Left cardiac atrium (tissue), 4 donors: ENCODE results near the gene LHX3. TPM values are rescaled to one million over a fixed set of nuclear protein-coding genes. Genes with fewer than 3 reads are reported as not detected.

Experiments
- ATAC-seq, 2 donors: fragments of 200-7000 bp; cut with Tn5 transposase; one replicate each; pipeline ENCODE4 v1.9.1; 2020; ENCODE audit warnings: mild to moderate bottlenecking in 2 of 2, moderate library complexity in 2 of 2
- DNase-seq: peaks from one replicate; pipeline ENCODE4 v3.0.0-alpha.2; 2020
- intact Hi-C, 2 donors: fragments of 100-400 bp; cut with DNase I; formaldehyde crosslinking; loops; one replicate each; pipeline versions ENCODE4 v1.14.1 to v1.15.1; 2022 to 2023
- total RNA-seq, 2 donors: library from RNA; stranded (reverse); fragmentation: NEBNext Ultra II Directional; extraction: Animal tissue kit (Norgen Biotek cat#: 25700); gene quantifications; one replicate each; pipeline ENCODE4 v1.2.1, GENCODE V29; 2021
- donor health status: DM: no; HTN: yes; CAD: no.
- donor health status: DM: no; HTN: yes; CAD: no; lungs with severe emphysema.
- donor health status: DM: yes; HTN: yes; CAD: no.
- donor health status: Dilated cardiomyopathy.

LHX3 gene
- total RNA-seq, 2 donors from 2014 or later = not detected

DNA sequence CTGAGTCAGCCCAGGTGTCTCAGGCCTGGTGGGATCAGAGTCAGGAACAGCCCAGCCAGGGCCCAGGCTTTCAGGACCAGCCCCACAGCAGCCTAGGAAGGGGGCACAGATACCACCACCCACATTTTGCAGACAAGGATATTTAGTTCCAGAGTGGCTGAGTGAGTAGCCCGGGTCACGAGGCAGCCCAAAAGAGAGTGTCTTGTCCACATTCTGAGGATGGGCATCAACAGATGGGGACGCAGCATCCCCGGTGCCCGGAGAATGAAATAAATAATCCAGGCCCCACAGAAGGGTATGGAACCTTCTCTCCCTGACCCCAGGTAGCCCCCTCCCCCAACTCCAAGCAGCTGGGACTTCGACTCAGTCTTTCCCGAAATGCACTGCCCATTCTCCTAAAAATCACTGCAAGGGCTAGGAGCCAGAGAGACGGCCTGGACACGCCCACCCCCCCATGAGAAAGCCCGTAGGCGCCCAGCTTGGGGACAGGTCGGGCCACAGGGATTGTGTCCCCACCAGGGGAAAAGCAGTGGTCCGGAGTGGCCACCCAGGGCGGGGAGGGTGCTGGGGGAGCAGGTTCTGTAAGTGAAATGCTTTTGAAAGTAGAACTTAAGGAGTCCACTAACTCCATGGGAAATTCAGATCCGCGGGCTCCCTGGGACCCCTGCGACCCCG, 6.9 kb downstream of the LHX3 start:
- DNase-seq = no peak

DNA sequence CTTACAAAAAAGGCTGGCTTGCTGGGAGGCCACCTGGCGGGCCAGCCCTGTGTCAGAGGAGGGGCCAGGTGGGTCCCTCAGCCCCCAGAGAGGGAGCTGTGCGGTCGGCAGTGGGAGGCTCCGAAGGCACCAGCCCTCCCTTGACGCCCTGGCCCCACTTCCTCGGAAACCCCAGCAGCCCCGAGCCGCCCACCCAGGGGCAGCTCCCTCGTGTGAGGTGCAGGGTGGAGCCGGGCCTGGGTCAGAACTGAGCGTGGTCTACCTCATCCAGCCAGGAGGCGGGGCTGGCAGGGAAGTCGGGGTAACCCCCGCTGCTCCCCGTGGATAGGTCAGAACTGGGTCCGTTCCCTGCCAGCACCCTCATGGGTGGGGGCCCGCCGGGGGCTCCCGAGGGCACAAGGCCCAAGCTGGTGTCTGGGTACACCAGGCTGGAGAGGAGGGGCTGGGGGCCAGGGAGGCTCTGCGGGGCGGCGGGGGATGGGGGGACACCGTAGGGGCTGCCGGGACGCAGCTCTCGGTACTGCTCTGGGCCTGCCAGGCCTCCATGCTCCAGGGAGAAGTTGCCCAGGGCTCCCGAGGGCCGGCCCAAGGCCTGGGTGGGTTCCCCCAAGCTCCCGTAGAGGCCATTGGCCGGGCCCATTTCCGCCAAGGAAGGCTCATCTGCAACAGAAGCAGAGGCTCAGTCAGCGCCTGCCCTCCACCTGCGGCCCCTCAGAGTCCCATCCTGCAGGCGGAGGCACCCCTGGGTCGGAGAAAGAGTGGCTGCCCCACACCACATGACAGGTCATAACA, 7.6 kb downstream of the LHX3 start:
- intact Hi-C loops = no loop called here
- no peak for DNase-seq

More for the DNA sequence above, 6.9 kb downstream of the LHX3 start:
- ATAC-seq = no peak
- intact Hi-C loops = no loop called here

DNA sequence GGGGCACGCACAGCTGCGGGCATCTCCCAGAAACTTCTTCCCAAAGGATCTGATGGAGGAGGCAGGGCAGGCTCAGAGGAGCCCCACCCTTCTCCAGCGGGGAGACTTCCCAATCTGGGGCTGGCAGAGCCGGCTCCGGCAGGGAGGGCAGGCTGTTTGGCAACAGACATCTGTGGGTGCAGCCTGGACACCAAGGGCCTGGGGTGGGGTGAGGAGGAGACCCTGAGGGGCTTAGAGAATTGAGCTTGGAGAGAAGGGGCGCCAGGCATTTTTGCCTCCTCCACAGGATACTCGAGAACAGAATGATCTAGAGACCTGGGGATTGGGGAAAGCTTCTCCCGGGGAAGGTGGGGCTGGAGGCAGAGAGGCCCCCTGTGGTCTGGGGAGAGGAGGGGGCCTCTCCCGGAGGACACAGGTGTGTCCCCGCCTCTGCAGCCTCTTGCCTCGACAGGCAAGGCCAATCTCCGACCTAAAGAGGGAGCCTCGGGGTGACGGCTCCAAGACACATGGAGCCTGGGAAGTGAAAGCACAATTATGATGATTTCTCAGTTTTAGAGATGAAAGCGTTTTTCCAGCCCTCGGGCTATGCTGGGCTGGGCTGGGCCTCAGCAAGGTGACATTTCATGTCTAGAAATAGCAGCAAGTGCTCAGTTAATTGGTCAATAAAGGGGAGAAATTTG, 8.4 kb downstream of the LHX3 start:
- DNase-seq (no peak), ATAC-seq (no peak)
- intact Hi-C loops = no loop called here

More for the DNA sequence above, 7.6 kb downstream of the LHX3 start:
- no peak for ATAC-seq

DNA sequence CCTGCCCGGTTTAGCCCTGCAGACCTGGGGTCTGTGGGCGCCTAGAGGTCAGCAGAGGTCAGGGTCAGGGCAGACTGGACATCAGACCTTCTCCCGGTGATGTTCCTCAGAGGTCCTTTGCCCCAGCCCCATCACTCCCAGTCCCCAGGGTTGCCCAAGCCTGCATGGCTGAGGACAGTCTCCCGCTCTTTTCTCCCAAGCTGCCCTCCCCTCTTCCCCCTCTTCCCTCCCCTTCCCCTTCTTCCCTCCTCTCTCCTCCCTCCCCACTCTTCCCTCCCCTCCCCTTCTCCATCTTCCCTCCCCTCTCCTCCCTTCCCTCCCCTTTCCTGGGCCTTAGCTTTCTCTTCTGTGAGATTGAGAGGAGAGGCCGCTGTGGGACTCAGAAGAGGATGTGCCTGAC, 10.4 kb downstream of the LHX3 start:
- intact Hi-C loops = no loop called here
- ATAC-seq (no peak), DNase-seq (no peak)

DNA sequence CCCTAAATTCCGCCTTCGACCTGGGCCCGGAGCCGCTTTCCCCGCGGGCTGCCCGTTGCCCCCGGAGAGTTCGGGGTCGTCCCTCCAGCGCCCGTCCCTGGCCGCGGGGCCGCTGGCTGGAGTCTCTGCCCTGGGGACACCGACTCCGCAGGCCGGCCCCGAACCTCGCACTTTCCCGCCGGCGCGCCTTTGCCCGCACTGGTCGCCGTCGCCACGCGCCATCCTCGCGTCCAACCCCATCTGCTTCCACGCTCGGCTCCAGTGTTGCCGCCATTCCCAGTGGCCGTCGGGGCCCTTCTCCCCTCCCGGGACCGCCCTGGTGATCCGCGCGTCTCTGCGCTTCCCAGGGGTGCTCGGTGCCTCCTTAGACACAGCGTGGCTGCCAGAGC, 11.0 kb downstream of the LHX3 start:
- DNase-seq = no peak
- no peak for ATAC-seq

DNA sequence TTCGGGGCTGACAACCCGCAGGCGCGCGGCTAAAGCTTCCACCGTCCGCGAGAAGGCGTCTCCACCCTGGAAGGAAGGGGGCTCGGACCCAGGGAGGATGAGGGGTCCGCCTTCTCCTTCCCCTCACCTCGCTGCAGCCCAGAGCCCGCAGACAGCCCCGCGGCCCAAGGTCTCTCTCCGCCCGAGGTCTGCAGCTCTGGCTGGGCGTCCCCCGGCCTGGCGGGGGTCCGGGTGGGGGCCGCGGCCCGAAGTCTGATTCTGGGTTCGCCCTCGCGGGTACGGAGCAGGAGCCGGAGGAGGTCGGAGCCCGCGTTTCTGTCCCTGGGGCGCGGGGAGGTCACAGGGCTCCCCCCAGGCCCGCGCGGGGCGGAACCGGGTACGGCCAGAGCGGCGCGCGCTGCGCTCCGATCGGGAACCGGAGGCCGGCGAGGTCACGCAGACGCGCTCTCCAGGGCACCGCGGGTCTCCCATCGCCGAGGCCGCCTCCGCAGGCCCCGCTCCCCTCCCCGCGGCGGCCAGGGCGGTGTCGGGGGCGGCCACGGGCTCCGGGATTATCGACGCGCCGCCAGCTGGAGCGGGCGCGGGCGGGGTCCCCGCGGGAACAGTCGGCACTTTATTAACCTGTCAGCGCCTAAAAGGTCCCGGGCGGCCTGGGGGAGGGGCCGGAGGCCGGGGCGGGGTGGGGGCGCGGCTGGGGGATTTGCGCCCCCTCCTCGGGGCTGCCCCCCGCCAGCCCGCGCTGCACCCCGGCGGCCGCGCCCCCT, 11.6 kb downstream of the LHX3 start:
- ATAC-seq (no peak), DNase-seq (no peak)
- intact Hi-C loops = no loop called here

More for the DNA sequence above, 11.0 kb downstream of the LHX3 start:
- intact Hi-C loops = no loop called here

DNA sequence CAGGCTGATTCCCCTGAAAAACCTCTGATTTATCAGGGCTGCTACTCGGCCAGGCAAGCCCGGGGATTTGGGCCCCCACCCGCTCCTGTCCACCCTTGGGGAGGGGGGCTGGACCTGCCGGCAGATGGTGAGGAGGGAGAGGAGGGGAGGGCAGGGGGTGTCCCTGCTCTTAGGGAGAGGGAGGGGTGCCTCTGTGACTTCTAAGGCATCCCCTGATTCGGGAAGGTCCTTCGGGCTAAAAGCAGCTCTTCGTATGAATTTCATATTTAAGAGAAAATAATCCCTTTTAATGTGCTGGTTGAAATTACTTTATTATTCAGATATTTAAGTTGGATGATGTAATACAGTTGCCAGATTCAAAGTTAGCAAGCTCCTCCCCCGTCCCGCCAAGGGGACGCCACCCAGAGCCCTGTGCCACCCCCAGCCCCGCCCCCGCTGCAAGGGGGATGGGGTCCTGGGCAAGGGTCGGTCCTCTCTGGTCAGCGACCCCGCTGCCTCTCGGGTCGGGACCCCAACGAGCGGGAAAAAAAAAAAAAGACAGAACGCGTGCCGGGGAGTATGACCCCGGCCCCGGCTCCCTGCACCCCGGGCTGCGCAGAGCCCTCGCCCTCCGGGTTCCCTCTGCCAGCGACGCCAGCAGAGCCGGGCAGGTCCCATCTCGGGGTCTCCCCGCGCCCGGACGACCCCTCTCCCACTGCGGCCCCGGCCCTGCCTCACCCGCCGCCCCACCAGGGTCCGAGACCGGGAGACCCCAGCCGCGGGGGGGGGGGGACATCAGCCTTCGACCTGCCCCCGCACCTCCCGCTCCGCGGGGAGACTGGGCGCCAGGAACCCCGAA, 12.4 kb downstream of the LHX3 start:
- DNase-seq = no peak
- intact Hi-C loops = no loop called here

DNA sequence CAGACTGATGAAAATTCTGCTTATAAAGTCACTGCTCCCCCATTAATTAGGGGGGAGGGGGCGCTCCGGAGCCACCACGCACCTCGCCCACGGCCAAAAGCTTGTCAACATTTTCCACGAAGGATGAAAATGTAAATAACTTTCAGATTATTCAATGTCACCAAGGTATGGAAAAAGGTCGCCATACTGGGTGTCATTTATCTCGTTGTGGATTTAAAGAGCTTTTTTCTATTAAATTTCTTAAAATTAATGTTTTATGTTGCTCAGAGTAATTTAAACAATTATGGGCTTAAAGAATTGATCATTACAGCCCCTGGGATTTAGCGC, 13.0 kb downstream of the LHX3 start:
- DNase-seq (no peak), ATAC-seq (no peak)
- intact Hi-C loops = no loop called here

More for the DNA sequence above, 12.4 kb downstream of the LHX3 start:
- ATAC-seq = no peak

DNA sequence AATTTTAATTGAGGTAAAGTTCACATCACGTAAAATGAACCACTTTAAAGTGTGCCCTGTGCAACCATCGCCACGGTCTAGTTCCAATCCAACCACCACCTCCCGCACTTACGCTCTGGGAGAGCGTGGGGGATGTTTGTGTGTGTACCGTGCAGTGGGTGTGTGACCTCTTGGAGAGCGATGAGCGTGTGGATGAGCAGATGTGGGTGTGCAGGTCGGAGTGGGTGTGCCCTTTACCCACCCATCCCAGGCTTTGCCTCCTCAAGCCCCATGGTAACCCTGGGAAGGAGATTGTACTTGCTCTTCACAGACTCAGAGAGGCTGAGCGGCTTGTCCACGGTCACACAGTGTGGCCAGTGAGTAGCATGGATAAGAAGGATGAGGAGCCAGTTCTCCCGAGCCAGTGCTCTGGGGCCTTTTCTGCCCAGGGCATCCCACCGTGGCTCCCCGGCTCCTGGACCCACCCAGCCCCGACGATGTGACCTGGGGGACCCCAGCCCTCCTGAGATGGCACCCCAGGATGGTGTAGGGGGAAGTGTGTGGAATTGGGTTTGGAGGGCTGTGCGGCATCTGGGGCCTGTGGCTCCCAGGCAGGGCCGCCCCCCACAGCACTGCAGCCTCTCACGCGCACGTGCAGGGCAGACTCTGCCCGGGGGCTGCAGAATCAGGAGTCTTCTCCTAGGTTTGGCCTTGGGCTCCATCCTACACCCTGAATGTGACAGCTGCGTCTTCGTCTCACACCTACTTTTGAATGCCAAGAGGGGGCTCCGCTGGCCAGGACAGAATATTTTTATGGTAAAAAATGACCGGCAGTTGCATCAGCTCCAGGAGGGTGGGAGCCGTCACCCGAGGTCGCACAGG, 13.6 kb downstream of the LHX3 start:
- ATAC-seq (no peak), DNase-seq (no peak)
- intact Hi-C loops = no loop called here

DNA sequence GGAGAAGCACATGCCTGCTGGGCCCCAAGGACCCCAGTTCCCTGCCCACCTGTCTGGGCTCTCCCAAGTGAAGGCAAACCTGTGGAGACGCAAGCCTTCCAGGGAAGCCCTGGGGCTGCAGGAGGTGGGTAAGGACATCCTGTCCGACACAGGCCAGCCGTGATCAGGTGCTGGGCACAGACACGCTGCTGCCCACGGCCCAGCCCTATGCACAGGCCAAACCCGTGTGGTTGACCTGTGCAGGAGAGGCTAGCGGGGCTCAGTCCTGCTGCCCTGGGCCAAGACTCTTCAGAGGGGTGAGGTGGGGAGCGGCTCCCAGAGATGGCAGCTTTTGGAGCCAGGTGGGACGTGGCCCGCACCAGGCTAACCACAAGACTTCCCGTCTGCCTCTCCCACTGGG, 14.3 kb downstream of the LHX3 start:
- intact Hi-C loops = no loop called here
- DNase-seq (no peak), ATAC-seq (no peak)

DNA sequence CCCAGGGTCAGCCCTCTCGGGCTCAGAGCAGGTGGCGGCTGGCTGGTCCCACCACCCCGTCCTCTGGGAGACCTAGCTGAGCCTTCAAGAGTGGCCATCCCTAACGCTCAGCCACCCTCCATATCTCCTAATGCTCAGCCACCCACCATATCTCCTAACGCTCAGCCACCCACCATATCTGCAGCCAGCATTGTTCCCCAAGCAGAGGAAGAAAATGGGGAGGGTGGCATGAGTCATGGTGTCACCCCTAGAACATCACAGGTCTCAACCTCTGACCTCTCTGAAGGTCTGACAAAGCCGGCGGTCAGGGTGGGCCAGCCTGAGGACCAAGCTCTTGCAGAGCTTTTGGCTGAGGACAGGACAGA, 14.7 kb downstream of the LHX3 start:
- no peak for DNase-seq

DNA sequence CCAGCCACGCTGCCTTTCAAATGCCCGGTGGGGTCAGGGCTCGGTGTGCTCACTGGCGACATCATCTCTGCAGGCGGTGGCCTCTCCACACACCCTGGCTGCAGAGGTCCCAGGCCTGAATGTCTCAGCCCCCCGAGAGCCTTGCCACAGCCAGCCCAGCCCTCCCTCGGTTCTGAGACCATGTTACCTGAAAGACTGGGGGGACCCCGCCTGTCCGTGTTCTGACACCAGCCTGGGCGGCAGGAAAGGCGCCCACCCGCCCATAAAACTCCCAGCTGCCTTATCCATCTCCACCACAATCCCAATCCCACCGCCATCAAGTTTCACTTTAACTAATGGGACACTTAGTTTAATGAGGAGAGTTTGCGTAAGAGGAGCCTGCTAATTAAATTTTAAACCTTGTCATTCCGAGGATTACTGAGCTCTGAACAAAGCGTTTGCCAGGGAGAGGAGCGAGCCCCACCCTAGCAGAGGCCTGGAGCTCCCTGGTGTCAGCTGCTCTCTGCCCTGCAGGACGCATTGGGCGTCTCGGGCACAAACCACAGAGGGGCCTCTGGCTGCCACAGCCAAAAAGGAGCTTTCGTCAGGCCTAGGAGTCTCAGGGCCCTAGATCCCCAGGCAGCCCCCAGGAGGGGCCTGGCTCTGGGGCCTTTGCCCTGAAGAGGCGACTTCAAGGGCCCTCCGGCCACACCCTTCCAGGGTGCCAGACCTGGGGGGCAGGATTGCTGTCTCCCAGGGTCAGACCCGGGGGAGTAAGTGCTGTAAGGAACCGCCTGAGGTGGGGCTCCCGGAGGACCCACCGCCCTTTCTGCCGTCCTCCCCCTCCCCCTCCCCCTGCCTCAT, 15.3 kb downstream of the LHX3 start:
- ATAC-seq (no peak), DNase-seq (no peak)
- intact Hi-C loops = no loop called here

More for the DNA sequence above, 14.7 kb downstream of the LHX3 start:
- no peak for ATAC-seq
- intact Hi-C loops = no loop called here

DNA sequence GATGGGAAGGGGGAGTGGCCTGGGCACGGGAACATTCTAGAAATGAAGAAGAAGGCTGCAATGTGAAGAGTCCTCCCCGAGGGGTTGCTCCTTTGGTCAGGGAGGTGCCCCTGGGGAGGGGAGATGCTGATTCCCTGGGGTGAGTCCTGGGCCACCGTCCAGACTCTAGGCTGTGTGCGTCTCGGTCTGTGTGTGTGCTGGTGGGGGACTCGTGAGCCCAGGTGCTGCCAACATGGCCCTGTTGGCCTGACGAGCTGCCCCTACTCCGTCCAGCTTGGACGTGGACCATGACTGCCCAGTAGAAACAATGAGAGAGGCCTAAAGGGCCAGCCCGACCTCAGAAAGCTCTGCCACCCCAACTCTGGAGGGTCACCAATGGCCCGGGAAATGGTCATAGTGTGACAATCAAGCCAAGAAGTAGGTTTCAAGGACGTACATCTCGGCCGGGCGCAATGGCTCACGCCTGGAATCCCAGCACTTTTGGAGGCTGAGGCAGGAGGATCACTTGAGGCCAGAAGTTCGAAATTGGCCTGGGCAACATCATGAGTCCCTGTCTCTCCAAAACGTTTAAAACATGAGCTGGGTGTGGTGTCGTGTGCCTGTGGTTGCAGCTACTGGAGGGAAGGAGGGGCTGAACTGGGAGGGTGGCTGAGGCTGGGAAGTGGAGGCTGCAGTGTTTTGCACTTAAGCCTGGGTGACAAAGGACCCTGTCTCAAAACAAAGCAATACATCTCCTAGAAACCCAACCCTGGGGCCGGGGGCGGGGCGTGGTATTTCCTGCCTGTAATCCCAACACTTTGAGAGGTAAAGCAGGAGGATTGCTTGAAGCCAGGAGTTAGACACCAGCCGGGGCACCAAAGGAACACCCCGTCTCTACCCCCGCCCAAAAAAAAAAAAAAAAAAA, 17.0 kb downstream of the LHX3 start:
- ATAC-seq = no peak
- intact Hi-C loops = no loop called here

DNA sequence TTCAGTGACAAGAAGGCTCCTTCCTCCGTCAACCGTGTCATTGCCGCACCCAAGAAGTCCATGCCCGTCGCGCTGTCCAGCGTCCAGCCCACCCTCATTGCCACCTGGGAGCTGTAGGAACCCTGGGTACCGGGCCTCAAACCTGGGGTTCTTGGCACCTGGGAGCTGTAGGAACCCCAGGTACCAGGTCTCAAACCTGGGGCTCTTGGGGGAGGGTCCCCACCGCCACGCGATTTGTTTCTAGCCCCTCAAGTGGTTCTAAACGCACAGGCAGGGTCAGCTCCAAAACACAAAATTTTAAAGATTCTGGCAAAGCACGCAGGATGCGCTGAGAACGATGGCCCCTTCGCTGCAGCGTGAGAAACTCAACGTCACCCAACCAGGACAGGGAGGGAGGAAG, 17.7 kb downstream of the LHX3 start:
- ATAC-seq = no peak
- intact Hi-C loops = no loop called here
- no peak for DNase-seq

More for the DNA sequence above, 17.0 kb downstream of the LHX3 start:
- DNase-seq = no peak

DNA sequence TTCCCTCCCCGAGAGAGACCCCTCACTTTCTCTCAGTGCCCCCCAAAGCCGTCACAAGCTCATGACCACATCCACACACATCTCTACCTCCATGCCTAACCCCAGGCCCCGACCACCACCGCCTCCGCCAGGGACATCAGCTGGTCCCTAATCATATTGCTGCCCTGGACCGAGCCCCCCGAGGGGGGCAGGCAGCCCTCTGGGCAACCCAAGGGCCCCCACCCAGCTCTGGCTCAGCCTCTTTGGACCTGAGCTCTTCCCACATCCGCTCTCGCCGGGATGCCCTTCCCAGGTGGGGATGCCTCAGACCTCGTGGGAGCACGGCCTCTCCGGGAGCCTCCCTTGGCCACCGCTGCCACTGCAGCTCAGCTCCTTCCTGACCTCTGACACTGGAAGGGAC, 18.5 kb downstream of the LHX3 start:
- DNase-seq (no peak), ATAC-seq (no peak)
- intact Hi-C loops = no loop called here
